NOMO-1 treated with dmso at 0.1 percent for 144 hours (cell line): Measurements from ENCODE around the gene ACTG1.

ENCODE experiments used
- DNase-seq: peaks from one replicate; lab custom pipeline; 2025; ENCODE audit not compliant: unreplicated experiment; lab: John Stamatoyannopoulos, UW

Gene ACTG1

DNA sequence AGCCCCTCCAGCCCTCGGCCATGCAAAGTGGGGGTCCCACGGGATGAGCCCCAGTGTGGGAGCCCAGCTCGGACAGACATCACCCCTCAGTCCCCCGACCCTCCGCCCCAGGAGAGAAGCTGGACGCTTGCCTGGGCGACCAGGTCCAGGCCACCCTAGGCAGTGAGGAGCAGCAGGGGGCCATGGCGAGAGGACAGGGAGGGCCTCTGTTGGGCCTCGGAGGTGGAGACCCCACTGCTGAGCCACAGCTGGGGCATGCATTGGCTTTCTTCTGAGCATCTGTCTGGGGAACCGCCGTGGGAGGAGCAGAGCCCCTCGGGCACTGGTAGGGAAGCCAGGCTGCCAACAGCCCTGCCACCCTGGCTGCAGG, 13.0 kb downstream of the ACTG1 start:
- DNase-seq, result no peak

DNA sequence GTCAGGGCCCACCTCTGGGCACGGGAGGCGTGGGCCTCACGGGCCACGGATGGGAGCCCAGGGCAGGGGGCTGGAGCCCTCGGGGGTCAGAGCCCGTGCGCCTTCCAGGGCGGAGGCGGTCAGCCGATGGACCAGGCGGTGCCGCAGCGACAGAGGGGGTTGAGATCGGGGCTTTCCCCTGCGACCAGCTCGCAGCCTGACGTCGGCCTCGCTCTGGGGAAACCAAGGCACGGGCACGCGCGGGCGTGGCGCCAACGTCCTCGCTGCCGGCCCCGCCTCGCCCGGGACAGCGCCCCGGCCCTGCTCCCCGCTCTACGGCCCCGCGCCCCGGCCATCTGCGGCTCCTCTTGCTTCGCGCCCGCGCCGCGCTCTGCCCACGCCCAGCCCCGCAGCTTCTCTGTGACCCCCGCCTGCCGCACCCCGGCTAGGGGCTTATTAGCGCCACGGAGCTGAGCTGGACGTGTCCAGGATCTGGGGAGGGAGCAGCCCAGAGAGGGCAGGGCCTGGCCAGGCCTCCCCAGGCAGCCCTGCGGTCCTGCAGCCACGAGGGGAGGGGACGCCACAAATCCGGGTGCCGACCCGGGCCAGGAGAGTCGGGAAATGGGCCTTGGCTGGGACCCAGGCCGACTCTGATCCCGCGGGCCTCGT, 13.5 kb downstream of the ACTG1 start:
- DNase-seq, result no peak

DNA sequence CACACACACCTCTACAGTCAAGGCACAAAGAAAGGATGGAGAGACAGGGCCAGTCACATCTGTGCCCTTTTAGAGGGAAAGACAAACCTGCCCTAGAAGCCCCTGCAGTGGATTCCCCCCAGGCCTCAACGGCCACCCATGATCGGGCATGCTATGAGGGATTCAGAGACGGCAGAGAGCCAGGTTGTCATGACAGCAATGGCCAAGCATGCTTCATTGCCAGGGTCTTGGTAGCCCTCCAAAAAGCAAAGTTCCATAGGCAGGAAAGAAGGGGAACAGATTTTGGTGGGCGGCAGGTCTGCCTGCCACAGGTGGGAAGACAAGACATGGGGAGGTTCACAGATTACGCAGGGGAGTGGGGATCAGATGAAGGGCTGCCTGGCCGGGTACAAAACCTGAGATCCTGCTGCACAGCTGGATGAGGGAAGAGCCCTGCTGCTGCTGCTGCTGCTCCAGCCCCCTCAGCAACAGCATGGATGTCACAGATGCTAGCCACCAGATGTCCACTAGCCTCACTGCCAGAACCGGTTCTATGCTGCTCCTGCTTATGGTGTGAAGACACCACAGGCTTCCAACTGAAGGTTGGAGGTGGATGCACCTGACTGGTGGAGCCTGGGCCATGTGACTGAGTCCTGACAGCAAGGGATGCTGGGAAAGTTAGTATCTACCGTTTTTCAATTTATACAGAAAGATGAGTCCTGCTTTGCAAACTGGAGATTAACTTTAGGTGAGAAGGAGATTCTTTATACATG, 17.8 kb downstream of the ACTG1 start:
- no peak for DNase-seq

DNA sequence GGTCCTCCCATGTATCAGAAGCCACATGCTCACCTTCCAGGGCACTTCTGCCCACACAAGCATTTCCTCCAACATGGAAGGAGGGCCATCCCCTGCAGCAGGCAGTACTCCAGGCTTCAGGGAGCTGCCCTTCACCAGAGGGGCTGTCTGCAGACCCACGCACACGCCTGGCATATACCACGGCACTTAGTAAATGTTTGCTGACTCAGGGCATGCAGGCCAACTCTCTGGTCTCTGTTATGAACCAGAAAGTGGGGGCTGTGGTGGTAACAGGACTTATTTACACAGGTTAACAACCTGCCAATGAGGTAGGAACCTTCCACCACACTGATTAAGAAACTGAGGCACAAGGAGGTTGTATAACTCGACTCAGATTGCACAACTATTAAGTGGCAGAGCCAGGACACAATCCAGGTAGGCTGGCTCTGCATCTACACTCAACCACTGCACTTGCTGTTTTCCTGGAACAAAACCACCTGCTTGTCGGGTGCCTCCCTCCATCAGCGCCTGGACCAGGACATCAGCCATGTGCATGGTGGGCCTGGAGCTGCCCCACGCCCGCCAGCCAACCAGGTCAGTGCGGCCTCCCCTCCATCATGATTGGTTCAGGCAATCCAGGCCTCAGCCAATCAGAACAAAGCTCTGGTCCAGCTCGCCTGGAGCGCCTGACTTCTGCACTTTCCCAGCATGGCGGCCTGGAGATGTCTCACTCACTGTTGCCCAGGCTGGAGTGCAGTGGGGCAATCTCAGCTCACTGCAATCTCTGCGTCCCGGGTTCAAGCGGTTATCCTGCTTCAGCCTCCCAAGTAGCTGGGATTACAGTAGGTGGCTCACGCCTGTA, 19.2 kb downstream of the ACTG1 start:
- no peak for DNase-seq

DNA sequence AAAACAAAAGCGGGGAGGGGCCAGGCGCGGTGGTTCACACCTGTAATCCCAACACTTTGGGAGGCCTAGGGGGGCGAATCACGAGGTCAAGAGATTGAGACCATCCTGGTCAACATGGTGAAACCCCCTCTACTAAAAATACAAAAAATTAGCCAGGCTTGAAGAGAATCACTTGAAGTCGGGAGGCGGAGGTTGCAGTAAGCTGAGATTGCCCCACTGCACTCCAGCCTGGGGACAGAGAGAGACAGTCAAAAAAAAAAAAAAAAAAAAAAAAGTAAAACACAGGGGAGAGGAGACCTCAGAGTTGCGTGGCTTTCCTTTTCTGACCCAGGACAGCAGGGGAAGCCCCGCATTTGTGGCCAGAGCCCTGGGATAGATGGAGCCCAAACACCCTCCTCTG, 19.9 kb downstream of the ACTG1 start:
- DNase-seq, result no peak

DNA sequence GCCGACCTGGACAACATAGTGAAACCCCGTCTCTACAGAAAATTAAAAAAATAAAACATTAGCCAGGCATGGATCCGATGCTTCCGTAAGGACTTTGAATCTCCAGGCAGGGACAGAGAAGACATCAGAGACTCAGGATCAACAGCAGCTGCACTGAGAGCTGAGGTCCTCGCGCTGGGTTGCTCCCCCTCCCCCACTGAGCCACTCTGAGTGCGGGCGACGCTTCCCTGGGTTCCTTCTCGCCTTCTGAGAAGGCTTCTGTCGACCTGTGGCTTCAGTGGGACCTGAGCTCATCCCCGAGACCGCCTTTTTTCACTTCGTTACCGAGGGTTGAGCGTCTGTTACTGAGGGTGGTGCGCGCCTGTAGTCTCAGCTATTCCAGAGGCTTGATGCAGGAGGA, 20.4 kb downstream of the ACTG1 start:
- no peak for DNase-seq

DNA sequence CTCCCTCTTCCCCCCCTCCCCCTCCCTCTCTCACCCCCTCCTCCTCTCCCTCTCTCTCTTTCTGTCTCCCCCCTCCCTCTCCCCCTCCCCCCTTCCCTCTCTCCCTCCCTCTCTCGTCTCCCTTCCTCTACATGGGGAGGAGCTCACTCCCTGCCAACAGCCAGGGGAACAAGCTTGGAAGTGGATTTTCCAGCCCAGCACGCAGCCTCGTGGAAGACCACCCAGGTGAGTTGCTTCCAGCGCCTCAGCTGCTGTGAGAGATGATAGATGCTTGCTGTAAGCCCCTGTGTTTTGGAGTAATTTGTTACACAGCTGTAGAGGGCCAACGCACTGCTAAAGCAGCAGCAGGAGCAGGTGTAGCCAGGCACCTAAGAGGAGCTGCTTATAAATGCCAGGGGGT, 20.8 kb downstream of the ACTG1 start:
- DNase-seq, result no peak

DNA sequence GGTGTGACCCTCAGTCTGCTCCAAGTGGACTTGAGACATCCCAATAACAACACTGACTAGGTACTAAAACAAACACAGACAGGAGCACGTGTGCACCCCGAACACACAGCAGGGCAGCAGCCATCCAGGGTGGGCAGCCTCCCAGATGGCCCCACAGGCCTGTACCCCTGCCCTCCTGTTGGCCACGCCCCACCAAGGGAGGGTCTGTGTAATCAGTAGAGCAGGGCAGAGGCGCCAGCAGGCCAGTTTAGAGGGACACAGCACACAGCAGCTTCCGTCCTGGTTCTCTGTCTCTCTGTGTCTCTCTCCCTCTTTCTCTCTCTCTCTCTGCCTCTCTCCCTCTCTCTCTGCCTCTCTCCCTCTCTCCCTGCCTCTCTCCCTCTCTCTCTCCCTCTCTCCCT, 21.4 kb downstream of the ACTG1 start:
- no peak for DNase-seq

DNA sequence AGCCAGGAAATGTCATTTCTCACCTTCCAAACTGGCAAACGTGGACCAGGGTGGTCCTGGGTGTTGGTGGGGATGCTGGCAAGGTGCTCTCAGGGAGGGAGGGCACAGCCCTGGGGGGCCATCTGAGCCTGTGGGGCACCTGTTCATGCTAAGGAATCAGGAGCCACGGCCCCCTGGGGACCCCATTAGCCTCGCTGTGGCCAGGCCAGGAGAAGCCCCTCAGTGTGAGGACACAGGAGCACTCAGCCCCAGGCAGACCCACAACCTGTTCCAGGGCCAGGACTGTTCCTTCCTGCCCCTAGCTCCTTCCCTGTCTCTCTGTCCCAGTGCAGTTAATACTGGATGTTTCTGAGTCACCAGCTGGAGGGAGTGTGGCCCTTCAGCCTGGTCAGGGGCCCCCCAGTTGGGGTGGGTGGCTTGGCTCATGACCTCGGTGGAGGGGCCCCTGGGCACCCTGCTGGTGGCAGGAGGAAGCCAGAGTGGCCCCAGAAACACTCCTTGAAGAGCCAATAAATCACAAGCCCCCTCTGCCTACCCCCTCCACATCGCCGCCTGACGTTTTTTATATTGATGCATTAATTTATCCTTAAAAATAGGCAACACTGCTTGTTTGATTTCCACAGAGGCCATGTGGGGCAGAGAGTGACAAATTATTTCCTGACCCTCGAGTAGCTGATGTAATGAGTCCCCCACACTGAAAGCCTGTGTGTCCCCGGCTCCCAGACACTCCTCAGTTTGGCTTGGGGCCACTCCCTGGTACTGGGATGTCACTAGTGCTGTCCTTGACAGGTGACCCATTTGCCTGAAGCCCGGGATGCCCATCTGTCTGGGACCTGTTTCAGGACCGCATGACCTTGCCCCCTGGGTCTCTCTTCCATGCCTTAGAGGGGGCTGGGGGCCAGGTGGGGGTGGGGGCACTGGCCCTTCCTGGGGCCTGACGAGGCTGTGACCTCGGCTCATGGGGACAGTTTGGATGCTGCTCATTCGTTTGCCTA, 22.3 kb downstream of the ACTG1 start:
- DNase-seq, result no peak

DNA sequence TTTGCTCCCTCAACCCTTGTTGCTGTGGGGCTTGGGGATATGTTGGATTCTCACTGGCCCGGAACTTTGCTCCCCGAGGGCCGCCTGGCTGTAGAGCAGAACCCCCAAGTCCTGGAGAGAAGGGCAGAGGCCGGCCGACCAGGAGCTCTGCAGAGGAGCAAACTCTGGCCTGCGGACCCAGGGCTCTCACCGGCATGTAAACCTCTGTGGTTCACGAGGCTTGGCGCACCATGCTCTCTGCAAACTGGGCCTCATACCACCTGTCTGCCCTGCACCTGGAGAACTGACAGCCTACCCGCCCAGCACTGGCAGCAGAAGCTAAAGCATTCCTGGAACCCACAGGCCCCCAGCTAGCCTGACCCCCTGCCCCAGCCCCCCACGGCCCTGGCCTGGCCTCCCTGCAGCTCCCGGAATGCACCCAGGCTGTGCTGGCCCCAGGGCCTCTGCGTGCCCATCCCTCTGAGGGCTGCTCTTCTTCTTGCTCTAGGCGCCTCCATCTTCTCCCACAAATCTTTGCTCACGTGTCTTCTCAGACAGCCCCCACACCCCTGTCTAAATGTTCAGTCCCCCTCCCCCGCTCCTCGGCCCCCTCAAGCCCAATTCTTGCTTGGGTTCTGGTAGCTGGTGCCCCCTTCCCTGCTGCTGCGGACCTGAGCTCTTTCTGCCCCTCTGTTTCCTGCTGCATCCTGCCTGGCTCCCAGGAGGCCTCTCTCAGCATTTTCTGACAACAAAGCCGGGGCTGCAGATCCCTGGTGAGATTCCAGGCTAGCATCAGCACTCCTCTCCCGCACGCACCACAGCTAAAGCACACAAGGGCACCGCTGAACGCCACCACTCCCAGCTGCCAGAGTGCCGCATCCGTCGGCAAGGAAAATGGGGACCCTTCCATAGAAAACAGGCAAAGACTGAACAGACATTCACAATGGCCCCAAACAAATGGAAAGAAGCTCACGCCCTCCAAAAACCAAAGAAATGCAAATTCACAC, 23.3 kb downstream of the ACTG1 start:
- DNase-seq, result no peak

DNA sequence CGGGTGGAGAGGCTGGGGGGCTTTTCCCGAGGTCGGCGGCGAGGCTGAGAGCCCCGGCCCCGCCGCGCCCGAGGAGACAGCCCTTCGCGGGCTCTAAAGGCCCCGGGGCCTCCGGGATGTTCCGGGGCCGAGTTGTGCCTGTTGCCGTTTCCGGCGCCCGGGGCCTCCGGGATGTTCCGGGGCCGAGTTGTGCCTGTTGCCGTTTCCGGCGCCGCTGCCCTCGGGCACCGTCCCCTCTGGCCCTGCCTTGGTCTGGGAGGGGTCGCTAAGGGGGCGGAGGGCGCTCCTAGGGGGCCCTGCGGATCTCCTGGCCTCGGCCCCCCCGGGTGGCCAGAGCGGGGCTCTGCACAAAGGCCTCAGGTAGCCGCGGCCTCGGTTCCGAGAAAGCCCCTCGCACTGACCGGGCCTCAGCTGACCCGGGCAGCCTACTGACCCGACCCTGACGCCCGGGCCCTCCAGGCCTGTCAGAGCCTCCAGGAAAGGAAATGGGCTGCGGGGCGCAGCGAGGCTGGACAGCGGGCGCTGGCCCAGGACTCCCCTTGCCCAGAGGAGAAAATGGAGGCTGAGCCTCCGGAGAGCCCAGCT, 24.2 kb downstream of the ACTG1 start:
- DNase-seq, result no peak

DNA sequence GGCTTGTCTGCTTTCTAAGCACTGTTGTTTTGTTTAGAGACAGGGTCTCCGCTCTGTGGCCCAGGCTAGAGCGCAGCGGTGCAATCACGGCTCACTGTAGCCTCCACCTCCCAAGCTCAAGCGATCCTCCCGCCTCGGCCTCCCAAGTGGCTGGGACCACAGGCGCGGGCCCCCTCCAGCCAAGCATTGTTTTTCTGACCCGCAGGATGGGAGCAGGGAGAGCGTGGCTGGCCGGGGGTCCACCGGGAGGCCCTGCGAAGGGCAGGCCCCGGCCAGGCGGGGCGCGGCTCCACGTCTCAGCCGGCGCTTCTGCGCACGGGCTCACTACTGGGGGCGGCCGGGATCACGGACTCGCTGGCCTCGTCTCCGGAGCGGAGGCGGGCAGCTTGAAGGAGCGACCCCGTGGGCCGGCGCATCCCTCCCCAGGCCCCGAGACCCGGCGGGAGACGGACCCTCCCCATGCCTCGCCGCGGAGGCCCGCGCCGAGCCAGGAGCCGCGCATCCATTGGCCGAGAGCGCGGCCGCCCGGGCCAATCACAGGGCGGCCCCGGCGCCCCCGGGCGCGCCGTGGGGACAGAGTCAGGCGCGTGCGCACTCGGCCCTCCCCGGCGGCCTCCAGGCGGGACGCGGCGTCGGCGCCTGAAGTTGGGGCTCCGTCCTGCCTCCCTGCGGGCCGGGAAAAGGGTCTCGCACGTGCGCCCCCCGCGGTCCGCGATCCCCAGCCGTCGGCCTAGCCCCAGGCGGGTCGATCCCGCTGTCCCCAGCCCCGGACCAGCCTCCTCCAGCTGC, 24.9 kb downstream of the ACTG1 start:
- DNase-seq, result peak; percentile 63

DNA sequence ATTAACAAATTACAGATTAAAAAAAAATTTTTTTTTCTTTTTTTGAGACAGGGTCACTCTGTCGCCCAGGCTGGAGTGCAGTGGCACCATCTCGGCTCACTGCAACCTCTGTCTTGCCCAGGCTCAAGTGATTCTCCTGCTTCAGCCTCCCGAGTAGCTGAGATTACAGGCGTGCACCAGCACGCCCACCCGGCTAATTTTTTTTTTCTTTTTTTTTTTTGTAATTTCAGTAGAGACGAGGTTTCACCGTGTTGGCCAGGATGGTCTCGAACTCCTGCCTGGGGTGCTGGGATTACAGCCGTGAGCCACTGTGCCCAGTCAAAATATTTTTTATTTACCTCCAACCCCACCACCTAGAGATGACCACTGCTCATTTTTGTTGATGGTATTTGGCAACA, 25.5 kb downstream of the ACTG1 start:
- no peak for DNase-seq

DNA sequence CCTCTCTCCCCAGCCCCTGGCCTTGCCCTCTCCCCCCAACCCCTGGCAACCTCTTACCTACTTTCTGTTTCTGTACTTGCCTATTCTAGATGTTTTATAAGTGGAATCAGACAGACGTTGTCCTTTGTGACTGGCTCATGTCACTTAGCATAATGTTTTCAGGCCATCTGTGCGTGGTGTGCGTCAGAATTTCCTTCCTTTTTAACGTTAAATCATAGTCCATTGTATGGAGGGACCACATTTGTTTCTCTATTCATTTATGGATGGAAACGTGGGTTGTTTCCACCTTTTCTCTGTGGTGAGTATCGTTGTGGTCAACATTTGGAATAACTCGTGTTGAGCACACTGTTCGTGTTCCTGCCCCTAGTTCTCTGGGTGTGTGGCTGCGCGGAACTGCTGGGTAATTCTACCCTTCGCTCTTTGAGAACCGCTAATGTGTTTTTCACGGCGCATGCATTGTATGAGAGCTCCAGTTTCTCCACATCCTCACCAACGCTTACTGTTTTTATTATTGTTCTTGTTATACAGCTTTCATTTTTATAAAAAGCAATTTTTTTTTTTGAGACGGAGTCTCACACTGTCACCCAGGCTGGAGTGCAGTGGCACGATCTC, 26.3 kb downstream of the ACTG1 start:
- no peak for DNase-seq

DNA sequence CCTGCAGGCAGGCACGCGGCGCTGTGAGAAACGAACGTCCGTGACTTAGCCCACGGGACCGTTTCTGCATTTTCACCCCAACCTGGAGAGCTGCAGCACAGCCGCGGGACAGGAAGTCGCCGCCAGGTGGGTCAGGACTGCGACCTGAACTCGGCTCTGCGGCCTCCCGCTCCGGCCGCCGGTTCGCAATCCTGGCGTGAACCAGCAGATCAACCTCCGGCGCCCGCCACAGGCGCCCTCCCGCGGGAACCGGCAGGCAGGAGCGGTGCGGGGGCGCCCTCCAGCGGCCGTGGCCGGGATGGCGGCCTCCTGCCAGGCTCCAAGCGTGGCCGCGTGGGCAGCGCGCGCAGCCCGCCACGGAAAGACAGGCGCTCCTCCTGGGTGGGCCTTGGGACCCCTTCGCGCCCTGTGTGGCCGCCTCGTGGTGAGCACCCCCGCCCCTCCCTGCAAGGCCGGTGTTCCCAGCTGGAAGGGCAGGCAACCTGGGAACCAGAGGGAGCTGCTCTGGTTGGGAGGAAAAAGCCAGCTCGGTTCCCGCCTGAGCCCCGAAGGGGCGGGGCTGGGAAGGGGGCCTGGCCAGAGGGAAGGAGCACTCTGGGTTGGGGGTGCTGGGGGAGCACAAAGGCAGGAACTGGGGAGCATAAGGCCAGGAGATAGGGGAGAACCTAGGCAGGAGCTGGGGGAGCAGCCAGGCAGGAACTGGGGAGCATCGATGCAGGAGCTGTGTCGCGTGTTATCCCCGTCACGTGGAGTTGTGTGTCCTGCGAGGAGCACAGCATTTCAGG, 28.2 kb downstream of the ACTG1 start:
- peak; percentile 76 for DNase-seq

DNA sequence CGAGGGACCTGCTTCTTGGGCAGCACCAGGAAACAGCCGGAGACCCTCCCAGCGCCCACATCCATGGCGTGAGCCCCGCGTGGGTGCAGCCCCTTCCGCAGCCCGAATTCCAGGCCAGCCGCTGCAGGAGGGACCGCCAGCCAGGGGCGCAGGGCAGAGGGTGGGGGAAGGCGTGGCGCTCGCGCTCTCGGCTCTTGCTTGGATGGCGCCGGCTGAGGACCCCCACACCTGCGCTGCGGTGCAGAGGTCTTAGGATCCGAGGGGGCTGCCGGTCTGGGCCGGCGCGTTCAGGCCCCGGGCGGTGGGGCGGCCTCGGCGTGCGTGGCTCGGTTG, 28.8 kb downstream of the ACTG1 start:
- DNase-seq, result no peak

DNA sequence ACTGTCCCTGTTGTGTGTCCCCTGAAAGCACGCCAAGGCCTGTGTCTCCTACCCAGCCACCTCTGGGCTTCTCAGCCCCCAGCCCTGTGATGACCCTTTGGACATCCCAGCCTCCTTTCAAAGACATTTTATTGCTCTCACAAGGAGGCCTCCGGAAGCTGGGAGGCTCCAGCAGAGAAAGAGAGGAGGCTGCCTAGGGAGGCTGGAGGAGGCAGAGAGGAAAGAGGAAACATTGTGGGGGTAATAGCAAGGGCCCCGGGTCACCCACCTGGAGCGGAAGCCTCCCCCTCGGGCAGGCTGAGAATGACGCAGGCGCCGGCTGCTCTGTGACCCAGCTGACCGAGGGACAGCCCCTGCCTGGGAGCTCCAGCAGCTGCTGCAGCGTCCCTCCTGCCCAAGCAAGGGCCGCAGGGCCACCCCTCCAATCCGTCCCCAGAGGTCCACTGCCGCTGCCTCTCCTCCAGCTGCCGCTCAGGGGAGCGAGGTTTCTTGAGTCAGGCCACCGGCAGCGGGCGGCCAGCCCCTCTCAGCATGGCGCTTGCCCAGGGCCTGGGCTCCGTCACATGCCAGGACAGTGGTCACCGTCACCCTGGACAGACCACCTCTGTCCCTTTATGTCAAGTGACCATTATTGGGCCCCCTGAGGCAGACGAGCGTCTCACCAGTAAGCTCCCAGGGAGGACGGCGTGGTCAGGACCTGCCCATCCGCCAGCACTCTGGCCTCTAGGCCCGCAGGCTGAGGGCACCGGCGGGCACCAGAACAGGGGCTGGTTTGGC, 29.3 kb downstream of the ACTG1 start:
- DNase-seq, result no peak
